Pancreas (tissue), 10 donors: ENCODE data around the gene ELOVL4. TPM values are rescaled to one million over a fixed set of nuclear protein-coding genes. Genes with fewer than 3 reads are reported as not detected.
A peak's percentile ranks its signal among the peaks of the same experiment; 100 is the strongest.

Source experiments
- ATAC-seq, 4 donors: fragments of 200-7000 bp; cut with Tn5 transposase; one replicate each; pipeline versions ENCODE4 v1.8.0 to v1.9.1; 2020; ENCODE audit warnings: mild to moderate bottlenecking in 4 of 4, moderate library complexity in 4 of 4
- DNase-seq, 6 donors: peaks; one replicate each; pipeline ENCODE4 v3.0.0-alpha.2; 2020
- FAIRE-seq: peaks from 2 replicates; lab custom pipeline; 2012; peaks lifted over from hg19 to GRCh38; lab: Jason Lieb, UNC
- H3K27ac ChIP-seq, 4 donors: fragments of 200-600 bp; sonication (generic); 1 replicate in 3 of 4; 2 replicates in 1 of 4; pipeline versions ENCODE4 v1.5.0 to v1.8.0; 2020
- H3K27me3 ChIP-seq, 4 donors: fragments of 200-600 bp; one replicate each; pipeline ENCODE4 v1.8.0; 2021
- H3K36me3 ChIP-seq, 3 donors: fragments of 200-600 bp; sonication (generic) in 1 of 3; one replicate each; pipeline versions ENCODE4 v1.5.0 to v1.8.0; 2020 to 2021
- H3K4me1 ChIP-seq, 3 donors: fragments of 200-600 bp; one replicate each; pipeline ENCODE4 v1.8.0; 2021
- H3K4me3 ChIP-seq, 4 donors: fragments of 200-600 bp; sonication (generic) in 2 of 4; one replicate each; pipeline versions ENCODE4 v1.5.0 to v1.8.0; 2020 to 2021
- H3K9me3 ChIP-seq, 4 donors: fragments of 200-600 bp; one replicate each; pipeline ENCODE4 v1.8.0; 2021
- WGBS, 2 donors: extraction: QIAGEN DNeasy Blood & Tissue Kit; methylation state at CpG; one replicate each; pipeline ENCODE4 v1.1.7; 2013; 5-methylcytosine and 5-hydroxymethylcytosine counted together
- intact Hi-C, 3 donors: fragments of 100-400 bp; cut with DNase I; formaldehyde crosslinking; loops; one replicate each; pipeline versions ENCODE4 v1.11.1 to v1.14.2; 2022
- polyA plus RNA-seq, 2 donors: library from polyadenylated mRNA; stranded (reverse); fragments of 200-250 nt; gene quantifications; one replicate each; pipeline ENCODE4 v1.2.3, GENCODE V29; 2013
- total RNA-seq, 6 donors: library from RNA; stranded (reverse); fragmentation: NEBNext Ultra II Directional in 4 of 6; extraction: Animal tissue kit (Norgen Biotek cat#: 25700) in 4 of 6; gene quantifications; one replicate each; pipeline versions ENCODE4 v1.2.1 to v1.2.4, GENCODE V29; 2021 to 2023
- TF ChIP-seq, protein P1 (sequence below), 4 donors: fragments of 200-600 bp; sonication (generic) in 3 of 4; IDR thresholded peaks; one replicate each; pipeline versions ENCODE4 v1.5.0 to v1.8.0; 2021; ENCODE audit warnings: antibody characterized with exemption in 4 of 4
- donor health status: healthy with polysubstance abuse.
- donor health status: DM: no; HTN: no; CAD: no; lungs with moderate emphysema.
- donor health status: DM: no; HTN: no; CAD: no.
- donor health status: control.
- donor health status: control.
- donor health status: Bipolar disorder and iron deficiency.
- donor health status: DM: yes; HTN: yes; CAD: no.
- donor health status: DM: no; HTN: no; CAD: no.
- donor health status: DM: no; HTN: no; CAD: no.
- donor health status: DM: yes; HTN: yes; CAD: no.

The ELOVL4 gene
- total and polyA plus RNA-seq, 8 donors, result 0.04 to 2.4 (median 0.28) TPM

DNA sequence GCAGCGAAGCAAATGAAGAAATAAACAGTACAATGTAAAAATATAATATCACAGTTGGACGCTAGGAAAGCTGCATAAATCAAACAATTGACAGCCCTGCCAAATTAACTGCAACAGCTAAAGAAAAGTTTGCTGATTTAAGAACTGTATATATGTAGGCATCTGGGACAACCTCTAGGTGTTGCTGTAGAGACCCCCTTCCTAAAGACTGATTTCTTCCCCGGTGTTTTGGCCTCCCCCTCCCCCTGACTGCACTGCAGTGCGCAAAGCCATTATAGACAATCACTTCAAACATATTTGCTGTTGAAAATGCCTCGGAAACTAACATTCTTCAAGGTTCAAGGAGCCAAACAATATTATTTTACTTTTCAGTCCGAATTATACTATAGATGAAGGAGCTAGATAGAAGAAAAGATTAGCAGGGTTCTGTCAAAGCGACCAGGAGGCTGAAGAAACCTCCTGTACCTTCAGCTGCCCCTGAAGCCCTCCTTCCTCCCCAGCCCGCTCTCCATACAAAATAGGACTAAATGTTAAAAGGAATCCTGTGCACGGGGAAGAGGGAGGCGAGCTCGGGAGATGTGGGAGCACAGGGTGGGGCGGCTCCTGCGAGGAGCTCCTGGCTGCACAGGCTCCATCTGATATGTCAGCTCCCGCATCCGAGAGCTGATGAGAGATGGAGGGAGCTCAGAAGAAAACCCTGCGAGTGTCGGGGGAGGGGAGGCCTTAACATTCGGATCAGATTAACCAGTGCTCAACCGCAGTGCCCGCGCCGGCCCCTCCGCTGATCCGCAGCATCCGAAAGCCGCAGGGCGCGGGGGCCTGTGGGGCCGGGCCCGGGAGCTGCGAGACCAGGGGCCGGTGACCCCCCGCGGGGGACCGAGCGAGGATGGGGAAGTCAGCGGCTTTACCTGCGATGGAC, 822 bp downstream of the ELOVL4 start:
- 3% methylated on average over 37 to 38 of the region's 38 CpGs for WGBS, 2 donors
- Histone ChIP-seq H3K36me3 (no peaks in the 10 kb centered on the region), H3K27me3 (peaks cover 0 to 4% (median 0%) of the 10 kb centered on the region in 4 donors), H3K4me3 (peak overlapping the region; percentile 31 to 71 (median 36)), H3K9me3 (no peaks in the 10 kb centered on the region), H3K4me1 (peaks cover 0 to 9% (median 6%) of the 10 kb centered on the region in 3 donors), H3K27ac (no peak overlapping the region)
- DNase-seq (peak in 1 of 6 donors; percentile 18), FAIRE-seq (no peak), ATAC-seq (peak; percentile 36 to 47 (median 41))
- TF ChIP-seq, protein P1, sequence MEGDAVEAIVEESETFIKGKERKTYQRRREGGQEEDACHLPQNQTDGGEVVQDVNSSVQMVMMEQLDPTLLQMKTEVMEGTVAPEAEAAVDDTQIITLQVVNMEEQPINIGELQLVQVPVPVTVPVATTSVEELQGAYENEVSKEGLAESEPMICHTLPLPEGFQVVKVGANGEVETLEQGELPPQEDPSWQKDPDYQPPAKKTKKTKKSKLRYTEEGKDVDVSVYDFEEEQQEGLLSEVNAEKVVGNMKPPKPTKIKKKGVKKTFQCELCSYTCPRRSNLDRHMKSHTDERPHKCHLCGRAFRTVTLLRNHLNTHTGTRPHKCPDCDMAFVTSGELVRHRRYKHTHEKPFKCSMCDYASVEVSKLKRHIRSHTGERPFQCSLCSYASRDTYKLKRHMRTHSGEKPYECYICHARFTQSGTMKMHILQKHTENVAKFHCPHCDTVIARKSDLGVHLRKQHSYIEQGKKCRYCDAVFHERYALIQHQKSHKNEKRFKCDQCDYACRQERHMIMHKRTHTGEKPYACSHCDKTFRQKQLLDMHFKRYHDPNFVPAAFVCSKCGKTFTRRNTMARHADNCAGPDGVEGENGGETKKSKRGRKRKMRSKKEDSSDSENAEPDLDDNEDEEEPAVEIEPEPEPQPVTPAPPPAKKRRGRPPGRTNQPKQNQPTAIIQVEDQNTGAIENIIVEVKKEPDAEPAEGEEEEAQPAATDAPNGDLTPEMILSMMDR (IDR thresholded peaks at IDR 0.05), result no peak
- intact Hi-C loops, result loop anchor here in 1 of 3 donors (10.0 kb wide), 1 partner anchor 148 kb away; no protein-coding TSS in a partner anchor

DNA sequence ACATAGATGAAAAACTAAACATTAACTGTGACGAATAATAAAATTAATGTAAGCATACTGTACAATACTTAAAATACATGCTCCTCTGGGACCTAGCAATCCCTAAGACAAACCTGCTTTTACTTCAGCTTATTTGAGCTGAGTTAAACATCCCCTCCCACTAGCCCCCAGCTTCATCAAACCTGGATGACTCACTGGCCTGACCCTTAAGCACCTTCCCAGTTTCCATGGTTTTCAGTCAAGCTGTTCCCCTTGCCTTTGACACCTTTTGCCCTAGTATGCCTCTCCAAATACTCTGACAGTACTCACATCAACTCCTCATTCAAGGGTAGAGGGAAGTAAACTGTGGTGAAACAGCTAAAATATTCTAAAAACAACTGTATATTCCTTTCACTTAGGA, 4.2 kb downstream of the ELOVL4 start:
- Histone ChIP-seq H3K4me3 (no peak overlapping the region), H3K27ac (no peak overlapping the region), H3K27me3 (no peaks in the 10 kb centered on the region), H3K9me3 (no peaks in the 10 kb centered on the region), H3K36me3 (no peaks in the 10 kb centered on the region), H3K4me1 (peaks cover 0 to 9% (median 6%) of the 10 kb centered on the region in 3 donors)
- FAIRE-seq (no peak), ATAC-seq (no peak), DNase-seq (no peak)
- 84 to 90% methylated on average over 1 of the region's 1 CpG for WGBS, 2 donors
- TF ChIP-seq, protein P1 (IDR thresholded peaks at IDR 0.05), result no peak
- intact Hi-C loops, result loop anchor here in 1 of 3 donors (10.0 kb wide), 1 partner anchor 152 kb away; no protein-coding TSS in a partner anchor

DNA sequence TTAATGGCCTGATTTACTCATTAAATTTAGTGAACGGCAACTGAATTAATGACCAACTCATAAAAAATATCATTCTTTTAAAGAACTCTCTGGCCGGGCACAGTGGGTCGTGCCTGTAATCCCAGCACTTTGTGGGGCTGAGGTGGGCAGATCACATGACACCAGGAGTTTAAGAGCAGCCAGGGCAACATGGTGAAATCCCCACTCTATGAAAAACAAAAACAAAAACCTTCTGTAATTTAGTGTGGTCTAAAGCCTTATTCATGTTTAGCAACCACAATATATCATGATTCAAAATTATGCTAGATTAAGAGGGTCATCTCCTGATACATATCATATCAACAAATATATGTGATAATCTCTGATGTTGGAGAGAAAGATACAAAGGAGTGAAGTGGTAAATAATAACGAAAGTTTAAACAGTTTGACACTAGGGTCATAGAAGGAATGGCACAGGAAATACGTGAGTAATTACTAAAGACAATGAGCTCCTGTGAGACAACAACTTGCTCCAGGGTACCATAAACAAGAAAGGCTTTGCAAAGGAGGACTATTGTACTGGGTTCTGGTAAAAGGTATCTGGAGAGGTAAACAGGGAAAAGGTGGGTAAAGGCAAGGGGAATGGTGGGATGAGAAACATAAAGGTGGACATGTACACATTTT, 5.7 kb downstream of the ELOVL4 start:
- Histone ChIP-seq H3K27me3 (no peaks in the 10 kb centered on the region), H3K4me1 (peaks cover 0 to under 1% (median 0%) of the 10 kb centered on the region in 3 donors), H3K36me3 (no peaks in the 10 kb centered on the region), H3K9me3 (no peaks in the 10 kb centered on the region), H3K27ac (no peak overlapping the region), H3K4me3 (no peak overlapping the region)
- FAIRE-seq, result no peak
- intact Hi-C loops, result loop anchor here in 1 of 3 donors (10.0 kb wide), 1 partner anchor 153 kb away; no protein-coding TSS in a partner anchor
- WGBS, 2 donors, result 62 to 66% methylated on average over 5 of the region's 5 CpGs
- TF ChIP-seq, protein P1 (IDR thresholded peaks at IDR 0.05), result no peak
- ATAC-seq, result no peak
- no peak for DNase-seq

DNA sequence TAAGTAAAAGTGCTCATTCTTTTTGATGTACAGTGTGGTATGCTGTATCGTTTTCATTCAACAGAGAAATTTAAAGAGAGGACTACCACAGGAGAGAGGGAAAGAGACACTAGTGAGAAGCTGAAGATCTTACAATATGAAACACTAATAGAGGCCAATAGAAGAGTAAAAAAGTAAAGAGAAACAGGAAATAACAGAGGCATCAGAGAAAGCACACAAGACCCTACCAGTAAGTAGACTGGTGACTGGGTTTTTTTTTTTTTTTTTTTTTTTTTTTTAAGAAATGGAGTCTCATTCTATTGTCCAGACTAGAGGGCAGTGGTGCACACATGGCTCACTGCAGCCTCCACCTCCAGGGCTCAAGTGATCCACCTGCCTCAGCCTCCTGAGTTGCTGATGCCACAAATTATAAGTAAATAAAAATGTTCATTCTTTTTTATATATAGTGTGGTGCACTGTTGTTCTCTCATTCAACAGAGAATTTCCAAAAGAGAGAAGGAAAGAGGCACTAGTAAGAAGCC, 18.8 kb downstream of the ELOVL4 start:
- no peak for ATAC-seq
- 47 to 53% methylated on average over 1 of the region's 1 CpG for WGBS, 2 donors
- no peak for FAIRE-seq

More for the DNA sequence above, 18.8 kb downstream of the ELOVL4 start:
- H3K27me3 ChIP-seq, result no peaks in the 10 kb centered on the region
- intact Hi-C loops, result no loop called here
- no peaks in the 10 kb centered on the region for H3K4me1 ChIP-seq
- no peak overlapping the region for H3K27ac ChIP-seq
- TF ChIP-seq, protein P1 (IDR thresholded peaks at IDR 0.05), result no peak
- H3K9me3 ChIP-seq, result no peaks in the 10 kb centered on the region
- no peak overlapping the region for H3K4me3 ChIP-seq
- DNase-seq, result no peak
- no peaks in the 10 kb centered on the region for H3K36me3 ChIP-seq
